GM12878 (cell line): Measurements from ENCODE around the gene COL5A1. TPM values are rescaled to one million over a fixed set of nuclear protein-coding genes. Genes with fewer than 3 reads are reported as not detected.

Experiments used
- ATAC-seq: fragments of 200-7000 bp; cut with Tn5 transposase; 3 replicates; pipeline ENCODE4 v1.9.1; 2020; ENCODE audit warnings: mild to moderate bottlenecking, moderate library complexity
- BruUV-seq: library from RNA; stranded (reverse); fragments of 400-500 nt; replicated peaks from 2 replicates; lab custom pipeline; 2021; lab: Mats Ljungman, UMichigan
- CTCF ChIA-PET: fragments of 300-600 bp; sonication (Branson Sonifier 250); formaldehyde crosslinking; extraction: SDS; loops from one replicate; lab custom pipeline; 2021; ENCODE audit warnings: inconsistent platforms; lab: Yijun Ruan, JAX
- POLR2A ChIA-PET: fragments of 350-600 bp; formaldehyde crosslinking; extraction: SDS; loops from one replicate; lab custom pipeline; 2021; ENCODE audit warnings: inconsistent platforms; lab: Charles Lee
- RAD21 ChIA-PET: fragments of 300-600 bp; sonication (Branson Sonifier 250); formaldehyde crosslinking; loops from one replicate; lab custom pipeline; 2023; ENCODE audit warnings: antibody characterized with exemption; ENCODE audit not compliant: unreplicated experiment; lab: Charles Lee
- SMC1A ChIA-PET: fragments of 300-600 bp; sonication (Branson Sonifier 250); formaldehyde crosslinking; loops from one replicate; lab custom pipeline; 2023; ENCODE audit not compliant: unreplicated experiment, uncharacterized antibody; lab: Charles Lee
- DNase-seq: peaks from one replicate; pipeline ENCODE4 v3.0.0-alpha.2; 2011; ENCODE audit warnings: low read depth, low spot score
- FAIRE-seq: peaks from 3 replicates; lab custom pipeline; 2011; peaks lifted over from hg19 to GRCh38; lab: Jason Lieb, UNC
- H2AFZ ChIP-seq: 2 replicates; pipeline ENCODE4 v1.6.0; 2011; ENCODE audit warnings: low read depth, low read length, control low read depth; ENCODE audit not compliant: control insufficient read depth
- H3K27ac ChIP-seq: 2 replicates; pipeline ENCODE4 v1.5.1; 2011; ENCODE audit warnings: control low read depth; ENCODE audit not compliant: control insufficient read depth, insufficient read depth
- H3K27me3 ChIP-seq, 2 experiments: replicated peaks in 1 of 2; 2 replicates each; pipeline versions ENCODE4 v1.6.0 to v1.6.1; 2011; ENCODE audit warnings: low read length in 1 of 2; ENCODE audit not compliant: control insufficient read depth in 2 of 2, insufficient read depth in 2 of 2
- H3K36me3 ChIP-seq, 2 experiments: 2 replicates each; pipeline ENCODE4 v1.5.1; 2011; ENCODE audit warnings: low read length in 1 of 2; ENCODE audit not compliant: control insufficient read depth in 2 of 2, insufficient read depth in 2 of 2
- H3K4me1 ChIP-seq: 2 replicates; pipeline ENCODE4 v1.6.1; 2011; ENCODE audit warnings: mild to moderate bottlenecking, low read length, moderate library complexity, mixed read lengths; ENCODE audit not compliant: control insufficient read depth, insufficient read depth
- H3K4me2 ChIP-seq: 2 replicates; pipeline ENCODE4 v1.6.0; 2011; ENCODE audit warnings: control low read depth; ENCODE audit not compliant: control insufficient read depth, insufficient read depth
- H3K4me3 ChIP-seq: fragments of 200-600 bp; sonication (generic); 2 replicates; pipeline ENCODE4 v1.5.1; 2016
- H3K79me2 ChIP-seq: 2 replicates; pipeline ENCODE4 v1.6.0; 2011; ENCODE audit warnings: low read length; ENCODE audit not compliant: control insufficient read depth, insufficient read depth
- H3K9ac ChIP-seq: 2 replicates; pipeline ENCODE4 v1.8.0; 2011; ENCODE audit warnings: low read length, control low read depth, mixed read lengths; ENCODE audit not compliant: control insufficient read depth, insufficient read depth
- H3K9me3 ChIP-seq: replicated peaks from 3 replicates; pipeline ENCODE4 v1.5.1; 2011; ENCODE audit warnings: mild to moderate bottlenecking, low read length; ENCODE audit not compliant: control insufficient read depth, insufficient read depth
- H4K20me1 ChIP-seq: 2 replicates; pipeline ENCODE4 v1.6.0; 2011; ENCODE audit not compliant: control insufficient read depth, insufficient read depth
- ASH2L ChIP-seq: fragments of 300-600, 200-600 bp; sonication (generic); IDR thresholded peaks from 2 replicates; pipeline ENCODE4 v1.6.1; 2017; ENCODE audit warnings: low read depth, mild to moderate bottlenecking, borderline replicate concordance
- BCL11A ChIP-seq: IDR thresholded peaks from 2 replicates; pipeline ENCODE4 v1.6.1; 2011; ENCODE audit warnings: low read depth, low read length
- BRCA1 ChIP-seq: IDR thresholded peaks from 2 replicates; pipeline ENCODE4 v1.6.1; 2011; ENCODE audit warnings: low read depth, low read length, improper control_type of control experiment
- MEF2B ChIP-seq: fragments of 450-650 bp; IDR thresholded peaks from 2 replicates; pipeline ENCODE4 v1.6.1; 2018; ENCODE audit warnings: mild to moderate bottlenecking, moderate library complexity; ENCODE audit not compliant: partially characterized antibody, poor library complexity, severe bottlenecking
- MLLT1 ChIP-seq: fragments of 450-650 bp; IDR thresholded peaks from 2 replicates; pipeline ENCODE4 v1.6.1; 2016; ENCODE audit warnings: mild to moderate bottlenecking
- MTA2 ChIP-seq: fragments of 450-650 bp; IDR thresholded peaks from 2 replicates; pipeline ENCODE4 v1.6.1; 2016; ENCODE audit warnings: low read depth, mild to moderate bottlenecking, moderate library complexity
- NKRF ChIP-seq: fragments of 450-650 bp; conservative IDR thresholded peaks from 2 replicates; pipeline ENCODE4 v1.6.1; 2017; ENCODE audit warnings: mild to moderate bottlenecking, moderate library complexity
- NR2C1 ChIP-seq: fragments of 450-650 bp; IDR thresholded peaks from 2 replicates; pipeline ENCODE4 v1.6.1; 2017; ENCODE audit warnings: antibody characterized with exemption, mild to moderate bottlenecking, moderate library complexity
- NR2C2 ChIP-seq: IDR thresholded peaks from 2 replicates; pipeline ENCODE4 v1.6.1; 2011; ENCODE audit warnings: borderline replicate concordance, low read depth; ENCODE audit not compliant: control insufficient read depth, insufficient read length
- NRF1 ChIP-seq: conservative IDR thresholded peaks from 2 replicates; pipeline ENCODE4 v1.6.1; 2011; ENCODE audit warnings: mild to moderate bottlenecking, low read depth, low read length, improper control_type of control experiment
- PKNOX1 ChIP-seq: fragments of 450-650 bp; IDR thresholded peaks from 2 replicates; pipeline ENCODE4 v1.6.1; 2016; ENCODE audit warnings: mild to moderate bottlenecking
- RAD51 ChIP-seq: fragments of 450-650 bp; IDR thresholded peaks from 2 replicates; pipeline ENCODE4 v1.6.1; 2016; ENCODE audit warnings: moderate library complexity, mild to moderate bottlenecking, inconsistent platforms
- SUPT20H ChIP-seq: IDR thresholded peaks from 2 replicates; pipeline ENCODE4 v1.6.1; 2011; ENCODE audit warnings: low read depth, mild to moderate bottlenecking, low read length, moderate library complexity, borderline replicate concordance; ENCODE audit not compliant: control insufficient read depth
- TCF3 ChIP-seq: IDR thresholded peaks from 2 replicates; pipeline ENCODE4 v1.6.1; 2012; ENCODE audit warnings: low read depth, mild to moderate bottlenecking, low read length, borderline replicate concordance; ENCODE audit not compliant: insufficient read depth
- USF2 ChIP-seq: IDR thresholded peaks from 2 replicates; pipeline ENCODE4 v1.6.1; 2011; ENCODE audit warnings: low read depth, low read length, improper control_type of control experiment, borderline replicate concordance
- YY1 ChIP-seq: IDR thresholded peaks from 2 replicates; pipeline ENCODE4 v1.6.1; 2011; ENCODE audit warnings: low read depth, mild to moderate bottlenecking, low read length
- ZNF274 ChIP-seq: IDR thresholded peaks from one replicate; pipeline ENCODE4 v1.8.0; 2011; ENCODE audit not compliant: insufficient read length, insufficient read depth
- WGBS: methylation state at CpG from one replicate; pipeline ENCODE4 v1.1.6; 2016; ENCODE audit warnings: low lambda C conversion rate; ENCODE audit not compliant: insufficient replicate concordance, insufficient coverage; ENCODE audit errors: missing lambda C conversion rate; 5-methylcytosine and 5-hydroxymethylcytosine counted together
- in situ Hi-C: fragments of 300-500 bp; cut with MboI; formaldehyde crosslinking; loops from 9 replicates; pipeline ENCODE4 v1.14.3; 2018; ENCODE audit warnings: mixed read lengths
- intact Hi-C: fragments of 100-400 bp; cut with micrococcal nuclease; formaldehyde crosslinking; loops from one replicate; pipeline ENCODE4 v1.14.2; 2022; ENCODE audit not compliant: unreplicated experiment
- polyA plus RNA-seq, 11 experiments: library from polyadenylated mRNA; depleted of rRNA in 4 of 11; unstranded in 6 of 11; stranded (reverse) in 5 of 11; fragments of >200 nt; fragmentation: Nextera tagmentation in 4 of 11; fragmentation: Illumina TruSeq in 1 of 11; extraction: Ambion mirVana in 4 of 11; extraction: Trizol in 1 of 11; gene quantifications; 1 replicate in 1 of 11; 2 replicates in 10 of 11; pipeline versions ENCODE4 v1.2.1 to v1.2.3, GENCODE V29; 2011 to 2016; ENCODE audit warnings: inconsistent platforms in 2 of 11, missing spikeins in 2 of 11, low read depth in 1 of 11
- total RNA-seq, 4 experiments: library from RNA; depleted of rRNA in 3 of 4; stranded (reverse); fragments of >200 nt in 3 of 4; fragmentation: Illumina TruSeq in 1 of 4; extraction: Trizol in 1 of 4; gene quantifications; 2 replicates each; pipeline versions ENCODE4 v1.2.1 to v1.2.3, GENCODE V29; 2013 to 2021

COL5A1 gene
- total and polyA plus RNA-seq, 10 of the 15 experiments (the other 5 are each of a cell fraction or from before 2014, with no cell fraction given): under 0.01 to 0.15 (median 0.13) TPM; not detected in 4

GRCh38 chr9:134720796-134721195 is 79.2 kb downstream of the COL5A1 start:
- RAD21 ChIA-PET: no interaction called here
- Histone ChIP-seq H4K20me1 (no peaks in the 10 kb centered on the region), H3K4me2 (no peak overlapping the region), H3K36me3 (no peaks in the 10 kb centered on the region), H3K27me3 (no peaks in the 10 kb centered on the region; a peak in 2 of 4 replicates), H3K9ac (no peak overlapping the region), H3K4me3 (no peak overlapping the region), H3K79me2 (no peaks in the 10 kb centered on the region), H3K4me1 (no peaks in the 10 kb centered on the region), H2AFZ (no peak overlapping the region), H3K27ac (no peak overlapping the region), H3K9me3 (no peaks in the 10 kb centered on the region)
- BruUV-seq: no TSS peak
- DNase-seq (no peak), FAIRE-seq (no peak), ATAC-seq (no peak)
- TF ChIP-seq USF2 (no peak), BCL11A (no peak), RAD51 (no peak), NKRF (no peak), ASH2L (no peak), MTA2 (no peak), SUPT20H (no peak), NRF1 (no peak), MLLT1 (no peak), YY1 (no peak), BRCA1 (no peak), TCF3 (no peak), MEF2B (no peak), ZNF274 (no peak), NR2C2 (no peak), NR2C1 (no peak), PKNOX1 (no peak)
- SMC1A ChIA-PET: no interaction called here
- CTCF ChIA-PET: no interaction called here
- WGBS: 58% methylated on average over 9 of the region's 9 CpGs
- intact Hi-C loops (no loop called here), in situ Hi-C loops (no loop called here)
- POLR2A ChIA-PET: no interaction called here
